Heart right ventricle (tissue), 16 donors: ENCODE results near the gene SESN2. TPM values are rescaled to one million over a fixed set of nuclear protein-coding genes. Genes with fewer than 3 reads are reported as not detected.
A peak's percentile ranks its signal among the peaks of the same experiment; 100 is the strongest.

Experiments used
- ATAC-seq, 8 donors: fragments of 200-7000 bp; cut with Tn5 transposase; one replicate each; pipeline ENCODE4 v1.9.1; 2020; ENCODE audit warnings: mild to moderate bottlenecking in 8 of 8, moderate library complexity in 8 of 8, moderate number of reproducible peaks in 1 of 8
- DNase-seq, 2 donors: peaks; one replicate each; pipeline ENCODE4 v3.0.0-alpha.2; 2020
- H3K27ac ChIP-seq, 10 donors: fragments of 200-600 bp; sonication (generic) in 2 of 10; one replicate each; pipeline versions ENCODE4 v1.5.0 to v1.8.0; 2020 to 2022; ENCODE audit warnings: mild to moderate bottlenecking in 3 of 10
- H3K27me3 ChIP-seq, 7 donors: fragments of 200-600 bp; one replicate each; pipeline ENCODE4 v1.8.0; 2021 to 2022; ENCODE audit warnings: mild to moderate bottlenecking in 2 of 7
- H3K36me3 ChIP-seq, 9 donors: fragments of 200-600 bp; sonication (generic) in 1 of 9; one replicate each; pipeline versions ENCODE4 v1.5.0 to v1.8.0; 2020 to 2022; ENCODE audit warnings: mild to moderate bottlenecking in 2 of 9
- H3K4me1 ChIP-seq, 9 donors: fragments of 200-600 bp; sonication (generic) in 1 of 9; one replicate each; pipeline versions ENCODE4 v1.5.0 to v1.8.0; 2020 to 2022; ENCODE audit warnings: mild to moderate bottlenecking in 4 of 9
- H3K4me3 ChIP-seq, 10 donors: fragments of 200-600 bp; sonication (generic) in 2 of 10; one replicate each; pipeline versions ENCODE4 v1.5.0 to v1.8.0; 2020 to 2022; ENCODE audit warnings: mild to moderate bottlenecking in 7 of 10, moderate library complexity in 2 of 10
- H3K9me3 ChIP-seq, 11 donors: fragments of 200-600 bp in 10 of 11; sonication (generic) in 2 of 11; one replicate each; pipeline versions ENCODE4 v1.5.0 to v1.8.0; 2013 to 2022; ENCODE audit warnings: mild to moderate bottlenecking in 2 of 11, control low read depth in 1 of 11, moderate library complexity in 1 of 11
- WGBS, 2 donors: extraction: QIAGEN DNeasy Blood & Tissue Kit; methylation state at CpG; one replicate each; pipeline ENCODE4 v1.1.7; 2013; ENCODE audit warnings: inconsistent platforms in 1 of 2; 5-methylcytosine and 5-hydroxymethylcytosine counted together
- intact Hi-C, 10 donors: fragments of 100-400 bp; cut with DNase I; formaldehyde crosslinking; loops; one replicate each; pipeline versions ENCODE4 v1.11.1 to v1.14.2; 2022
- polyA plus RNA-seq, 2 donors: library from polyadenylated mRNA; stranded (reverse); fragments of 200-250 nt; gene quantifications; one replicate each; pipeline ENCODE4 v1.2.3, GENCODE V29; 2013
- total RNA-seq, 10 donors: library from RNA; stranded (reverse); fragmentation: NEBNext Ultra II Directional in 3 of 10; extraction: Animal tissue kit (Norgen Biotek cat#: 25700) in 3 of 10; gene quantifications; one replicate each; pipeline versions ENCODE4 v1.2.1 to v1.2.4, GENCODE V29; 2021 to 2023
- TF ChIP-seq, protein P1 (sequence below), 9 donors: fragments of 200-600 bp; sonication (generic) in 2 of 9; IDR thresholded peaks; one replicate each; pipeline versions ENCODE4 v1.5.0 to v1.8.0; 2021 to 2022; ENCODE audit warnings: antibody characterized with exemption in 9 of 9, mild to moderate bottlenecking in 5 of 9, moderate library complexity in 1 of 9
- donor health status: Arrhythmogenic right ventricular cardiomyopathy.
- donor health status: ischemic (EF 13 %, LVEDD 7.1; RV severe dilation, severe dysfunction).
- donor health status: healthy with polysubstance abuse.
- donor health status: DM: no; HTN: yes; CAD: no.
- donor health status: DM: no; HTN: no; CAD: no.
- donor health status: ischemic (EF 25% LVEDD 6.9; RV normal size, moderate dysfunction).
- donor health status: ischemic (EF 25% LVEDD 5.7; RV mildly dilated, moderate dysfunction).
- donor health status: healthy.
- donor health status: DM: yes; HTN: yes; CAD: no.
- donor health status: Ischemic cardiomyopathy.
- donor health status: ischemic (EF 35%, LVEDD 5.7; RV mildly dilated, moderate dysfunction).
- donor health status: nonischemic (EF 11% LVEDD 7.7; RV severe dilation, severe dysfunction).
- donor health status: DM: yes; HTN: yes; CAD: no.
- donor health status: PGD.
- donor health status: ischemic (EF 29% LVEDD 5.4; RV normal size, mild dysfunction).
- donor health status: nonischemic (EF 23%, LVEDD 6.1; RV moderate dilation, normal function).

Gene SESN2
- total and polyA plus RNA-seq, 12 donors = 1.9 to 7.9 (median 3.6) TPM

DNA sequence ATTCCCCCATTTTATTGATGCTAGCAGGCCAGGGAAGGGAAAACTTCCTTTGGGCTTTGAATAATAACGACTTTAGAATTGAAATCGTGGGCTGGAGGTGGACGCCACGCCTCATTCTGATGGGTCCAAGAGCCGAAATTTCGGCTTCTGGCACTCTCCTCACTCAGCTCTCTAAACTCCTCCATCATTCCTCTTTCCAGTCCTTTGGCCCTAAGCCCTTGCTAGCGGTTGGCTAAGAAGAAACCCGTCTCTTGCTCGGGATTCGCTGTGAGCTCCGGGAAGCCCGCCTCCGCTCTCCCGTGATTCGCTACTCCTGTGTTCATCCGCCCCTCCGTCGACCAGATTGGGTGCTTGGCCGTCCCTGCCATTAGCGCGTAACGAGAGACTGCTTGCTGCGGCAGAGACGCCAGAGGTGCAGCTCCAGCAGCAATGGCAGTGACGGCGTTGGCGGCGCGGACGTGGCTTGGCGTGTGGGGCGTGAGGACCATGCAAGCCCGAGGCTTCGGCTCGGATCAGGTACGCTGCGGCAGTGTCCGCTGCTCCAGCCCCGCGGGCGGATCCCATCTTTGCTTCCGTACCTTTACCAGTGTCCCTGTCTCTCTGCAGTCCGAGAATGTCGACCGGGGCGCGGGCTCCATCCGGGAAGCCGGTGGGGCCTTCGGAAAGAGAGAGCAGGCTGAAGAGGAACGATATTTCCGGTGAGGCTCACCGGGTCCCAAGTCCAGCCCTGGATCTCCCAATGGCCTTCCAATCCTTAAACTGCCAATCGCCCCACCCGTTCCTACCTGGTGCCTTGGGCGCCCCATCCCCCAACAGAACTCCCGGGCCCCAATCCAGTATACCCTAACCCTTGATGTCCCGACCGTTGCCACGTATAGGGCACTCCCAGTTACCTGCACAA, 23.3 kb upstream of the SESN2 start, which contains the start of gene ATP5IF1:
ATP5IF1 (plus strand) TSS at position 370 of the 901 bp plus-strand sequence; CDS start at position 430, 60 bp downstream.
- Histone ChIP-seq H3K4me1 (peaks cover 3 to 57% (median 42%) of the 10 kb centered on the region in 9 donors), H3K9me3 (no peaks in the 10 kb centered on the region), H3K4me3 (peak within 1 kb of the TSS; percentile 73 to 100 (median 90)), H3K36me3 (peaks cover 0 to 21% (median 0%) of the 10 kb centered on the region in 9 donors), H3K27me3 (no peaks in the 10 kb centered on the region), H3K27ac (peak within 1 kb of the TSS; percentile 40 to 96 (median 92))
- intact Hi-C loops = loop anchor here in 1 of 10 donors (10.0 kb wide), 1 partner anchor 339 kb away; no protein-coding TSS in a partner anchor
- ATAC-seq (peak; percentile 91 to 97 (median 96)), DNase-seq (peak; percentile 96 to 98)
- WGBS, 2 donors = 0 to 1% methylated on average over 60 of the region's 60 CpGs
- TF ChIP-seq, protein P1, sequence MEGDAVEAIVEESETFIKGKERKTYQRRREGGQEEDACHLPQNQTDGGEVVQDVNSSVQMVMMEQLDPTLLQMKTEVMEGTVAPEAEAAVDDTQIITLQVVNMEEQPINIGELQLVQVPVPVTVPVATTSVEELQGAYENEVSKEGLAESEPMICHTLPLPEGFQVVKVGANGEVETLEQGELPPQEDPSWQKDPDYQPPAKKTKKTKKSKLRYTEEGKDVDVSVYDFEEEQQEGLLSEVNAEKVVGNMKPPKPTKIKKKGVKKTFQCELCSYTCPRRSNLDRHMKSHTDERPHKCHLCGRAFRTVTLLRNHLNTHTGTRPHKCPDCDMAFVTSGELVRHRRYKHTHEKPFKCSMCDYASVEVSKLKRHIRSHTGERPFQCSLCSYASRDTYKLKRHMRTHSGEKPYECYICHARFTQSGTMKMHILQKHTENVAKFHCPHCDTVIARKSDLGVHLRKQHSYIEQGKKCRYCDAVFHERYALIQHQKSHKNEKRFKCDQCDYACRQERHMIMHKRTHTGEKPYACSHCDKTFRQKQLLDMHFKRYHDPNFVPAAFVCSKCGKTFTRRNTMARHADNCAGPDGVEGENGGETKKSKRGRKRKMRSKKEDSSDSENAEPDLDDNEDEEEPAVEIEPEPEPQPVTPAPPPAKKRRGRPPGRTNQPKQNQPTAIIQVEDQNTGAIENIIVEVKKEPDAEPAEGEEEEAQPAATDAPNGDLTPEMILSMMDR (IDR thresholded peaks at IDR 0.05) = no peak

DNA sequence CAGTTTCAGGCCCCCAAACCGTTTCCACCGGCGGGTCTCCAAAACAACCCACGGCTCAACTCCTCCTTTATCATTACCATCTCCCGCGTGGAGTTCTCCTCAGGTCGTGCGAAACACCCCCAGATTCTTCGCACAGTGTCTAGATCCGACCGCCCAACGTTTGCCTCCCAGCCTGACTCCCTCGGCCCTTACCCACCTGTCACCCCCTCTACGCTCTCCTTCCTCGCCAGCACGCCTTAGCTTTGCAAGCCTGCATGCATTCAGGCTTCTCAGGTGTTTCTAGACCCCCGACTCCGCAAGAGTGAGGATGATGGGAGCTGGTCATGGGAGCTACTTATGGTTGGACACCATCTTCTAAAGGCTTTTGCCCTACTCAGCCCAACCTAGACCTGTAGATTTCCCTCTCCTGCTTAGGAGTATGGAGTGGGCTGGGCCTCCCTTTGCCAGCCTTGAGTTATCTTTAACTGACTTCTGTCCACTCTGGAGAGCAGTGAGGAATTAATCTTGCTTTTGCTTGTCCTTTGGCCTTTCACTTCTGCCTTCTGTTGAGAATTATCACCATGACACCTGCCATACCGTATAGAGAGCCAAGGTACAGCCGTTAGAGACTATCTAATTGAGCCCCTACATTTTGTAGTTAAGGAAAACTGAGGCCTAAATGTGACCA, 22.5 kb upstream of the SESN2 start:
- Histone ChIP-seq H3K27ac (peak overlapping the region in 9 of 10 donors; percentile 86 to 96 (median 92)), H3K4me3 (peak overlapping the region; percentile 73 to 100 (median 90)), H3K9me3 (no peaks in the 10 kb centered on the region), H3K4me1 (peaks cover 3 to 57% (median 35%) of the 10 kb centered on the region in 9 donors), H3K27me3 (no peaks in the 10 kb centered on the region), H3K36me3 (peaks cover 0 to 21% (median 0%) of the 10 kb centered on the region in 9 donors)
- intact Hi-C loops = loop anchor here in 1 of 10 donors (10.0 kb wide), 1 partner anchor 338 kb away; no protein-coding TSS in a partner anchor
- WGBS, 2 donors = 8 to 12% methylated on average over 20 of the region's 20 CpGs
- ATAC-seq (peak in 2 of 8 donors; percentile 8 to 34), DNase-seq (no peak)
- TF ChIP-seq, protein P1 (IDR thresholded peaks at IDR 0.05) = no peak

DNA sequence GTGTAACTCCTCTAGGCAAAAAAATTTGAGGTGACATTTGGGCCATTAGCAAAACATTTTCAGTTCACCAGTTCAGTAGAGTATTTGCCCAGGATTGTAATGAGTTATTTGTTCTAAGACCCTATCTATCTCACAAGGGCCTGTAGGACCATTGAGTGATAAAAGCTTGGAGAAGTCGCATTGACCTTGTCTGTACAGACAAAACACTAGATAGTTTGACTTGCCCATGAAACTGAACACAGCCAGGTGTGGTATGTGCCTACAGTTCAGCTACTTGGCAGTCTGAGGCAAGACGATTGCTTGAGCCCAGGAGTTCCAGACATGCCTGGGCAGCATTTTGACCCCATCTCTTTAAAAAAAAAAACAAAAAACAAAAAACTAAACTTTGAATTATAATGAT, 20.3 kb upstream of the SESN2 start:
- H3K27me3 ChIP-seq = no peaks in the 10 kb centered on the region
- no peak overlapping the region for H3K4me3 ChIP-seq
- H3K4me1 ChIP-seq = peaks cover 0 to 62% (median 28%) of the 10 kb centered on the region in 9 donors
- intact Hi-C loops = loop anchor here in 1 of 10 donors (10.0 kb wide), 1 partner anchor 336 kb away; no protein-coding TSS in a partner anchor
- H3K36me3 ChIP-seq = peaks cover 0 to 21% (median 0%) of the 10 kb centered on the region in 9 donors
- TF ChIP-seq, protein P1 (IDR thresholded peaks at IDR 0.05) = no peak
- WGBS, 2 donors = 39 to 45% methylated on average over 2 of the region's 2 CpGs
- peak overlapping the region in 8 of 10 donors; percentile 55 to 96 (median 92) for H3K27ac ChIP-seq
- ATAC-seq = no peak
- H3K9me3 ChIP-seq = no peaks in the 10 kb centered on the region
- no peak for DNase-seq

DNA sequence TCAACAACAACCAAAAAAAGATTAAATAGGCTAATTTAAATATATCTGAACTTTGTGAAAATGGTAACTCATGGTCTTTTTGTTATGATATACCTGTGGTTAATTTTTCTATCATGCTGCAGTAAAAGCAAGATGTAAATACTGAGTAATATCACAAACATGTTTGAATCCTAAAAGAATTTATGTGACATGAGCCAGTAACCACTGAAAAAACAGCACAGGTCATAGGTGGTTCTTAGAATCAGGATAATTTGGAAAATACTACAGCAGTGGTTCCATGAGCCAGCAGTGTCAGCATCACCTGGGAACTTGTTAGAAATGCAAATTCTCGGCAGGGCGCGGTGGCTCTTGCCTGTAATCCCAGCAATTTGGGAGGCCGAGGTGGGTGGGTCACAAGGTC, 19.3 kb upstream of the SESN2 start:
- no peak for ATAC-seq
- Histone ChIP-seq H3K9me3 (no peaks in the 10 kb centered on the region), H3K36me3 (peaks cover 0 to 21% (median 0%) of the 10 kb centered on the region in 9 donors), H3K27me3 (no peaks in the 10 kb centered on the region), H3K27ac (peak overlapping the region in 4 of 10 donors; percentile 89 to 96 (median 94)), H3K4me3 (no peak overlapping the region), H3K4me1 (peaks cover 0 to 70% (median 30%) of the 10 kb centered on the region in 9 donors)
- 91% methylated on average over 4 of the region's 4 CpGs for WGBS, 2 donors
- intact Hi-C loops = loop anchor here in 2 of 10 donors (10.0 kb wide), 2 partner anchors 335 to 405 kb away; partner anchors contain the start of genes RNU11 (in 1 of the 2) and TAF12 (in 1 of the 2)
- no peak for DNase-seq
- TF ChIP-seq, protein P1 (IDR thresholded peaks at IDR 0.05) = no peak
